ENCODE measurements around the gene PRDM10.

- TF ChIP-seq, protein P1, sequence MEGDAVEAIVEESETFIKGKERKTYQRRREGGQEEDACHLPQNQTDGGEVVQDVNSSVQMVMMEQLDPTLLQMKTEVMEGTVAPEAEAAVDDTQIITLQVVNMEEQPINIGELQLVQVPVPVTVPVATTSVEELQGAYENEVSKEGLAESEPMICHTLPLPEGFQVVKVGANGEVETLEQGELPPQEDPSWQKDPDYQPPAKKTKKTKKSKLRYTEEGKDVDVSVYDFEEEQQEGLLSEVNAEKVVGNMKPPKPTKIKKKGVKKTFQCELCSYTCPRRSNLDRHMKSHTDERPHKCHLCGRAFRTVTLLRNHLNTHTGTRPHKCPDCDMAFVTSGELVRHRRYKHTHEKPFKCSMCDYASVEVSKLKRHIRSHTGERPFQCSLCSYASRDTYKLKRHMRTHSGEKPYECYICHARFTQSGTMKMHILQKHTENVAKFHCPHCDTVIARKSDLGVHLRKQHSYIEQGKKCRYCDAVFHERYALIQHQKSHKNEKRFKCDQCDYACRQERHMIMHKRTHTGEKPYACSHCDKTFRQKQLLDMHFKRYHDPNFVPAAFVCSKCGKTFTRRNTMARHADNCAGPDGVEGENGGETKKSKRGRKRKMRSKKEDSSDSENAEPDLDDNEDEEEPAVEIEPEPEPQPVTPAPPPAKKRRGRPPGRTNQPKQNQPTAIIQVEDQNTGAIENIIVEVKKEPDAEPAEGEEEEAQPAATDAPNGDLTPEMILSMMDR (IDR thresholded peaks at IDR 0.05), result no peak
- TF ChIP-seq POLR2A (IDR thresholded peaks at IDR 0.05), result no peak
Observed at GRCh38 chr11:129967996-129968395, 34.6 kb downstream of the PRDM10 start.
